HG03439 (cell line): Measurements from ENCODE around the gene ASB15.

ENCODE experiments used
- ATAC-seq: cut with Tn5 transposase; IDR thresholded peaks from one replicate; pipeline ENCODE4 v1.9.1; 2021; ENCODE audit warnings: mild to moderate bottlenecking, moderate library complexity; ENCODE audit not compliant: unreplicated experiment

The ASB15 gene

GRCh38 chr7:123594813-123595241 lies 6.8 kb upstream of the ASB15 start:
- ATAC-seq, result no peak

- ATAC-seq, result no peak
These were observed 3.0 kb upstream of the ASB15 start for GRCh38 chr7:123598657-123599056.

- no peak for ATAC-seq
These were observed 1.9 kb upstream of the ASB15 start for GRCh38 chr7:123599766-123600165.

- ATAC-seq, result no peak
These were observed 745 bp upstream of the ASB15 start for GRCh38 chr7:123600876-123601275.

GRCh38 chr7:123602648-123603047 lies 1.0 kb downstream of the ASB15 start:
- no peak for ATAC-seq

- no peak for ATAC-seq
These were observed 3.1 kb downstream of the ASB15 start for GRCh38 chr7:123604739-123605138.

GRCh38 chr7:123607423-123607975 lies 5.9 kb downstream of the ASB15 start:
- no peak for ATAC-seq

- no peak for ATAC-seq
These were observed 7.6 kb downstream of the ASB15 start for GRCh38 chr7:123608991-123609882.

GRCh38 chr7:123609883-123610239 lies 8.2 kb downstream of the ASB15 start:
- no peak for ATAC-seq

- ATAC-seq, result no peak
These were observed 10.4 kb downstream of the ASB15 start for GRCh38 chr7:123612024-123612423.

GRCh38 chr7:123615344-123615743 lies 13.7 kb downstream of the ASB15 start:
- no peak for ATAC-seq

GRCh38 chr7:123616223-123616622 lies 14.6 kb downstream of the ASB15 start:
- no peak for ATAC-seq

GRCh38 chr7:123621707-123622106 lies 20.1 kb downstream of the ASB15 start:
- no peak for ATAC-seq

GRCh38 chr7:123622660-123623386 lies 21.2 kb downstream of the ASB15 start:
- ATAC-seq, result no peak

- ATAC-seq, result peak; percentile 86
These were observed 23.0 kb downstream of the ASB15 start for GRCh38 chr7:123624527-123625183.

GRCh38 chr7:123625254-123625653 lies 23.6 kb downstream of the ASB15 start:
- no peak for ATAC-seq

- no peak for ATAC-seq
These were observed 26.2 kb downstream of the ASB15 start for GRCh38 chr7:123627851-123628250.

- ATAC-seq, result no peak
These were observed 27.2 kb downstream of the ASB15 start for GRCh38 chr7:123628829-123629228.

GRCh38 chr7:123629281-123629680 lies 27.7 kb downstream of the ASB15 start:
- no peak for ATAC-seq

GRCh38 chr7:123632808-123633207 lies 31.2 kb downstream of the ASB15 start:
- no peak for ATAC-seq

GRCh38 chr7:123633553-123633952 lies 31.9 kb downstream of the ASB15 start:
- no peak for ATAC-seq
